ENCODE measurements around the gene MAN2C1.

DNA sequence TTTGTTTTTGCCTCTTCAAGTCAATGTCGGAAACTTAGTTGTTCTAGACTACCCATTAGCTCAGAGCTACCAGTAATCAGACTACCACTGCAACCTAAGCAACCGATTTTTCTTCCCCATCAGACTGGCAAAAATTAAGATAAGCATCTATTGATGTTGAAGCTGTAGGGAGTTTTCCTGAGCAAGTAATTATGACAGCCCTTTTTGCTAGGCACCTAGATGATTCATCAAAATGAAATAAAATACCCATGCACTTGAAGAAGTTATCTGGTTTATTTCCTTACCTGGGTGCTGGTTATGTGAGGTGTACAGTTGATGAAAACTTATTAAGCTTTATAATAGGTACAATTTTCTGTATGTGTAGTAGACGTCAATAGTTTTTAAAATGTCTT is 33.1 kb downstream of the MAN2C1 start:
- TF ChIP-seq, protein P1, sequence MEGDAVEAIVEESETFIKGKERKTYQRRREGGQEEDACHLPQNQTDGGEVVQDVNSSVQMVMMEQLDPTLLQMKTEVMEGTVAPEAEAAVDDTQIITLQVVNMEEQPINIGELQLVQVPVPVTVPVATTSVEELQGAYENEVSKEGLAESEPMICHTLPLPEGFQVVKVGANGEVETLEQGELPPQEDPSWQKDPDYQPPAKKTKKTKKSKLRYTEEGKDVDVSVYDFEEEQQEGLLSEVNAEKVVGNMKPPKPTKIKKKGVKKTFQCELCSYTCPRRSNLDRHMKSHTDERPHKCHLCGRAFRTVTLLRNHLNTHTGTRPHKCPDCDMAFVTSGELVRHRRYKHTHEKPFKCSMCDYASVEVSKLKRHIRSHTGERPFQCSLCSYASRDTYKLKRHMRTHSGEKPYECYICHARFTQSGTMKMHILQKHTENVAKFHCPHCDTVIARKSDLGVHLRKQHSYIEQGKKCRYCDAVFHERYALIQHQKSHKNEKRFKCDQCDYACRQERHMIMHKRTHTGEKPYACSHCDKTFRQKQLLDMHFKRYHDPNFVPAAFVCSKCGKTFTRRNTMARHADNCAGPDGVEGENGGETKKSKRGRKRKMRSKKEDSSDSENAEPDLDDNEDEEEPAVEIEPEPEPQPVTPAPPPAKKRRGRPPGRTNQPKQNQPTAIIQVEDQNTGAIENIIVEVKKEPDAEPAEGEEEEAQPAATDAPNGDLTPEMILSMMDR (IDR thresholded peaks at IDR 0.05), result no peak
- TF ChIP-seq EP300 (IDR thresholded peaks at IDR 0.05) (no peak), POLR2AphosphoS5 (IDR thresholded peaks at IDR 0.05) (no peak)
